WTC11 (cell line): ENCODE measurements around the gene CNST.

Source experiments
- ATF6 ChIP-seq: sonication (generic); formaldehyde crosslinking; IDR thresholded peaks from 2 replicates; pipeline ENCODE4 v1.8.1; 2023; ENCODE audit warnings: mild to moderate bottlenecking, missing genetic modification reagents
- CTCF ChIP-seq: fragments of 200-600 bp; IDR thresholded peaks from 2 replicates; pipeline ENCODE4 v1.8.0; 2022; ENCODE audit warnings: antibody characterized with exemption
- ELF4 ChIP-seq: sonication (generic); formaldehyde crosslinking; IDR thresholded peaks from 2 replicates; pipeline ENCODE4 v1.8.1; 2022; ENCODE audit warnings: low read depth, mild to moderate bottlenecking, moderate library complexity, missing genetic modification reagents
- GABPB1 ChIP-seq: sonication (generic); formaldehyde crosslinking; IDR thresholded peaks from 2 replicates; pipeline ENCODE4 v1.8.1; 2023; ENCODE audit warnings: mild to moderate bottlenecking, missing genetic modification reagents
- HMGA2 ChIP-seq: fragments of 250-450 bp; sonication (Bioruptor Pico); IDR thresholded peaks from 2 replicates; pipeline ENCODE4 v1.4.0; 2021; ENCODE audit warnings: mild to moderate bottlenecking, moderate library complexity
- JUN ChIP-seq: sonication (generic); formaldehyde crosslinking; IDR thresholded peaks from 2 replicates; pipeline ENCODE4 v1.8.0; 2023; ENCODE audit warnings: mild to moderate bottlenecking, missing genetic modification reagents
- MYBL2 ChIP-seq: sonication (generic); formaldehyde crosslinking; IDR thresholded peaks from 2 replicates; pipeline ENCODE4 v1.8.1; 2023; ENCODE audit warnings: mild to moderate bottlenecking, moderate library complexity, missing genetic modification reagents
- USF2 ChIP-seq: sonication (generic); formaldehyde crosslinking; IDR thresholded peaks from 2 replicates; pipeline ENCODE4 v1.8.1; 2023; ENCODE audit warnings: mild to moderate bottlenecking, missing genetic modification reagents, moderate library complexity
- ZNF263 ChIP-seq: sonication (generic); formaldehyde crosslinking; IDR thresholded peaks from 2 replicates; pipeline ENCODE4 v1.8.1; 2022; ENCODE audit warnings: low read depth, mild to moderate bottlenecking, moderate library complexity, missing genetic modification reagents
- TF ChIP-seq, protein P1 (sequence below): sonication (generic); formaldehyde crosslinking; IDR thresholded peaks from 2 replicates; pipeline ENCODE4 v1.8.0; 2022; ENCODE audit warnings: mild to moderate bottlenecking, missing genetic modification reagents
- TF ChIP-seq, protein P2 (sequence below): sonication (generic); formaldehyde crosslinking; IDR thresholded peaks from 2 replicates; pipeline ENCODE4 v1.8.0; 2022; ENCODE audit warnings: mild to moderate bottlenecking, missing genetic modification reagents
- TF ChIP-seq, protein P3 (sequence below): sonication (generic); formaldehyde crosslinking; IDR thresholded peaks from 2 replicates; pipeline ENCODE4 v1.8.1; 2022; ENCODE audit warnings: low read depth, mild to moderate bottlenecking, moderate library complexity, missing genetic modification reagents, borderline replicate concordance

DNA sequence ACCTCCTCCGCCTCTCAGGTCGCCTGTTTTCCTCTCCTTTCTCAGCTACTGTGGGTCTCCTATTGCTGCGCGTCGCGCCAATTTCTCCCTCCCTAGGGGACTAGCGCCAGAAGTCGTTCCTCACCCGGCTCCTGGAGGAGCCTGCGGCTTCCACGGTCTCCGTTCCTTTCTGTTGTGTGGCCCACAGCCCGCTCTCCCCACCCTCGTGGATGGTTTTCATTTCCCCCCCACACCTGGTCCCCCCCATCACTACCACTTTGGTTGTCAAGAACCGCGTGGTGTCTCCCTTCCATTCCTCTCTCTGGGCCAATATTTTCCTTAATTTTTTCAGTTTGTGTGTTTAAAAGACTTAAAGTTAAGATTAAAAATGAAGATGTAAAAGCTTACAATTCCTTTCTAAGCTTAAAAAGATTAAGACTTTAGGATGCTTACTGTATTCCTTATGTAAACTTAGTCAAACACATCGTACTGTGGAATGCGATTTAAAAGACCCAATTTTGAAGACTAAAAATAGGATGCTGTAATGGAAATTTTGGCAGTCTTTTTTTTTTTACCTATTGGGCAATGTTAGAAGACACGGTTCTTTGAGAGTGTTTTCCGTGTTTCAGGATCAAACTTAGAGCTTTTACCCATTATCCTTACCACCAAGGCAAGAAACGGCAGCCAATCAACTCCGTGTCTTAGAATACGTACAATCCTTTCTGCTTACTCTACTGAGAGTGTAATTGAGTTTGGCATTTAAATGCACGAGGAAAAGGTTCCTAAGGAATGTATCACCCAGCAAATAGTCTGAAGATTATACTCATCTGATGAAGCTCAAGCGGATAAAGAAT lies 773 bp downstream of the CNST start:
- TF ChIP-seq ZNF263, result no peak
- TF ChIP-seq CTCF, result no peak
- no peak for TF ChIP-seq ELF4 (CRISPR knock-in tag)
- TF ChIP-seq, protein P1, sequence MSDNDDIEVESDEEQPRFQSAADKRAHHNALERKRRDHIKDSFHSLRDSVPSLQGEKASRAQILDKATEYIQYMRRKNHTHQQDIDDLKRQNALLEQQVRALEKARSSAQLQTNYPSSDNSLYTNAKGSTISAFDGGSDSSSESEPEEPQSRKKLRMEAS (CRISPR knock-in tag), result no peak
- TF ChIP-seq USF2 (CRISPR knock-in tag), result no peak
- TF ChIP-seq MYBL2 (CRISPR knock-in tag), result no peak
- TF ChIP-seq, protein P2, sequence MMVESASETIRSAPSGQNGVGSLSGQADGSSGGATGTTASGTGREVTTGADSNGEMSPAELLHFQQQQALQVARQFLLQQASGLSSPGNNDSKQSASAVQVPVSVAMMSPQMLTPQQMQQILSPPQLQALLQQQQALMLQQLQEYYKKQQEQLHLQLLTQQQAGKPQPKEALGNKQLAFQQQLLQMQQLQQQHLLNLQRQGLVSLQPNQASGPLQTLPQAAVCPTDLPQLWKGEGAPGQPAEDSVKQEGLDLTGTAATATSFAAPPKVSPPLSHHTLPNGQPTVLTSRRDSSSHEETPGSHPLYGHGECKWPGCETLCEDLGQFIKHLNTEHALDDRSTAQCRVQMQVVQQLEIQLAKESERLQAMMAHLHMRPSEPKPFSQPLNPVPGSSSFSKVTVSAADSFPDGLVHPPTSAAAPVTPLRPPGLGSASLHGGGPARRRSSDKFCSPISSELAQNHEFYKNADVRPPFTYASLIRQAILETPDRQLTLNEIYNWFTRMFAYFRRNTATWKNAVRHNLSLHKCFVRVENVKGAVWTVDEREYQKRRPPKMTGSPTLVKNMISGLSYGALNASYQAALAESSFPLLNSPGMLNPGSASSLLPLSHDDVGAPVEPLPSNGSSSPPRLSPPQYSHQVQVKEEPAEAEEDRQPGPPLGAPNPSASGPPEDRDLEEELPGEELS (CRISPR knock-in tag), result no peak
- TF ChIP-seq, protein P3, sequence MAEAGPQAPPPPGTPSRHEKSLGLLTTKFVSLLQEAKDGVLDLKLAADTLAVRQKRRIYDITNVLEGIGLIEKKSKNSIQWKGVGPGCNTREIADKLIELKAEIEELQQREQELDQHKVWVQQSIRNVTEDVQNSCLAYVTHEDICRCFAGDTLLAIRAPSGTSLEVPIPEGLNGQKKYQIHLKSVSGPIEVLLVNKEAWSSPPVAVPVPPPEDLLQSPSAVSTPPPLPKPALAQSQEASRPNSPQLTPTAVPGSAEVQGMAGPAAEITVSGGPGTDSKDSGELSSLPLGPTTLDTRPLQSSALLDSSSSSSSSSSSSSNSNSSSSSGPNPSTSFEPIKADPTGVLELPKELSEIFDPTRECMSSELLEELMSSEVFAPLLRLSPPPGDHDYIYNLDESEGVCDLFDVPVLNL (CRISPR knock-in tag), result no peak
- no peak for TF ChIP-seq HMGA2
- no peak for TF ChIP-seq GABPB1 (CRISPR knock-in tag)
- no peak for TF ChIP-seq ATF6 (CRISPR knock-in tag)
- no peak for TF ChIP-seq JUN (CRISPR knock-in tag)
